Caco-2 (cell line): Measurements from ENCODE around the gene IDS. TPM values are rescaled to one million over a fixed set of nuclear protein-coding genes. Genes with fewer than 3 reads are reported as not detected.
A peak's percentile ranks its signal among the peaks of the same experiment; 100 is the strongest.
"Not testable (repeated sequence)": the region's sequence is repeated elsewhere in the genome, so short reads cannot be mapped to it uniquely, and the experiment has no call there.

Experiments
- BruUV-seq: library from RNA; stranded (reverse); fragments of 400-500 nt; replicated peaks from 2 replicates; lab custom pipeline; 2021; lab: Mats Ljungman, UMichigan
- CTCF ChIA-PET: fragments of 300-600 bp; sonication (Branson Sonifier 250); formaldehyde crosslinking; loops from one replicate; lab custom pipeline; 2022; ENCODE audit warnings: antibody characterized with exemption; lab: Charles Lee
- POLR2A ChIA-PET: fragments of 300-600 bp; sonication (Branson Sonifier 250); formaldehyde crosslinking; loops from one replicate; lab custom pipeline; 2022; ENCODE audit warnings: antibody characterized with exemption; lab: Charles Lee
- DNase-seq, 2 experiments: peaks; one replicate each; pipeline versions ENCODE4 v3.0.0 to v3.0.0-alpha.2; 2020 to 2022
- H3K27me3 ChIP-seq: replicated peaks from 2 replicates; pipeline ENCODE4 v1.6.0; 2011; ENCODE audit warnings: low read length; ENCODE audit not compliant: control insufficient read depth, insufficient read depth
- H3K36me3 ChIP-seq: 2 replicates; pipeline ENCODE4 v1.5.1; 2011; ENCODE audit warnings: low read length; ENCODE audit not compliant: control insufficient read depth, insufficient read depth
- H3K4me1 ChIP-seq: fragments of 250-450 bp; sonication (Bioruptor Pico); 2 replicates; pipeline ENCODE4 v1.5.1; 2020; ENCODE audit warnings: mild to moderate bottlenecking
- H3K4me3 ChIP-seq: 2 replicates; pipeline ENCODE4 v1.5.1; 2011; ENCODE audit warnings: low read depth, mild to moderate bottlenecking, control low read depth, low read length
- H3K9me3 ChIP-seq: fragments of 250-450 bp; sonication (Bioruptor Pico); 2 replicates; pipeline ENCODE4 v1.5.1; 2020; ENCODE audit warnings: mild to moderate bottlenecking, moderate library complexity
- H3K27ac Mint-ChIP-seq: one replicate; pipeline ENCODE4 v1.8.0; 2022; ENCODE audit warnings: mixed read lengths; ENCODE audit not compliant: unreplicated experiment
- H3K27me3 Mint-ChIP-seq: one replicate; pipeline ENCODE4 v1.8.0; 2022; ENCODE audit warnings: mixed read lengths; ENCODE audit not compliant: insufficient read depth, unreplicated experiment
- H3K36me3 Mint-ChIP-seq: one replicate; pipeline ENCODE4 v1.8.0; 2022; ENCODE audit warnings: mild to moderate bottlenecking, mixed read lengths; ENCODE audit not compliant: insufficient read depth, unreplicated experiment
- H3K4me1 Mint-ChIP-seq: one replicate; pipeline ENCODE4 v1.8.0; 2022; ENCODE audit warnings: low read depth, mixed read lengths; ENCODE audit not compliant: unreplicated experiment
- H3K4me3 Mint-ChIP-seq: one replicate; pipeline ENCODE4 v1.8.0; 2022; ENCODE audit warnings: mild to moderate bottlenecking, moderate library complexity, mixed read lengths; ENCODE audit not compliant: unreplicated experiment
- H3K9me3 Mint-ChIP-seq: one replicate; pipeline ENCODE4 v1.8.0; 2022; ENCODE audit warnings: mixed read lengths; ENCODE audit not compliant: unreplicated experiment
- CTCF ChIP-seq, 2 experiments: fragments of 200-600 bp in 1 of 2; IDR thresholded peaks; 1 replicate in 1 of 2; 2 replicates in 1 of 2; pipeline versions ENCODE4 v1.5.1 to v1.8.0; 2011 to 2022; ENCODE audit warnings: antibody characterized with exemption in 1 of 2, control low read depth in 1 of 2, inconsistent platforms in 1 of 2, low read depth in 1 of 2, low read length in 1 of 2, mild to moderate bottlenecking in 1 of 2, moderate library complexity in 1 of 2; ENCODE audit not compliant: insufficient read depth in 1 of 2, severe bottlenecking in 1 of 2, unreplicated experiment in 1 of 2
- intact Hi-C: fragments of 100-400 bp; cut with micrococcal nuclease; formaldehyde crosslinking; loops from one replicate; pipeline ENCODE4 v1.10.0; 2022; ENCODE audit not compliant: unreplicated experiment
- total RNA-seq: library from RNA; stranded (reverse); gene quantifications from 2 replicates; pipeline ENCODE4 v1.2.3, GENCODE V29; 2022

IDS gene
- total RNA-seq, 1 experiment from 2014 or later, result 35.1 TPM

GRCh38 chrX:149506349-149506748, 1.2 kb upstream of the IDS start:
- no peaks in the 10 kb centered on the region for H3K9me3 Mint-ChIP-seq
- no peak for DNase-seq
- Histone ChIP-seq H3K4me1 (peaks cover 12% of the 10 kb centered on the region), H3K9me3 (no peaks in the 10 kb centered on the region), H3K4me3 (no peak overlapping the region), H3K36me3 (no peaks in the 10 kb centered on the region), H3K27me3 (no peaks in the 10 kb centered on the region)
- H3K36me3 Mint-ChIP-seq, result peaks cover 13% of the 10 kb centered on the region
- H3K27me3 Mint-ChIP-seq, result no peaks in the 10 kb centered on the region
- ChIA-PET POLR2A (no interaction called here), CTCF (no interaction called here)
- H3K27ac Mint-ChIP-seq, result no peak overlapping the region
- H3K4me1 Mint-ChIP-seq, result peaks cover 16% of the 10 kb centered on the region
- no TSS peak for BruUV-seq
- no peak overlapping the region for H3K4me3 Mint-ChIP-seq
- intact Hi-C loops, result no loop called here
- no peak for TF ChIP-seq CTCF (IDR thresholded peaks at IDR 0.05; ENCODE audit: insufficient read depth in 1 of 2, low read depth in 1 of 2, low read length in 1 of 2, severe bottlenecking in 1 of 2, unreplicated experiment in 1 of 2)

- intact Hi-C loops, result no loop called here
- Histone ChIP-seq H3K27me3 (no peaks in the 10 kb centered on the region), H3K4me1 (peaks cover 6% of the 10 kb centered on the region), H3K36me3 (no peaks in the 10 kb centered on the region), H3K9me3 (no peaks in the 10 kb centered on the region), H3K4me3 (peak overlapping the region; percentile 39; the same call in 1 of the 2 replicates)
- H3K27ac Mint-ChIP-seq, result peak overlapping the region; percentile 21
- no peak for TF ChIP-seq CTCF (IDR thresholded peaks at IDR 0.05; ENCODE audit: insufficient read depth in 1 of 2, low read depth in 1 of 2, low read length in 1 of 2, severe bottlenecking in 1 of 2, unreplicated experiment in 1 of 2)
- peaks cover 13% of the 10 kb centered on the region for H3K4me1 Mint-ChIP-seq
- no peaks in the 10 kb centered on the region for H3K9me3 Mint-ChIP-seq
- BruUV-seq, result no TSS peak
- H3K27me3 Mint-ChIP-seq, result no peaks in the 10 kb centered on the region
- H3K36me3 Mint-ChIP-seq, result peaks cover 16% of the 10 kb centered on the region
- DNase-seq, result no peak
- ChIA-PET POLR2A (interaction anchor here (0.5 to 0.6 kb wide), 2 partner anchors 10 to 34 kb away, joined by 4 to 5 read pairs; no protein-coding TSS in a partner anchor), CTCF (interaction anchor here (1.3 kb wide), 1 partner anchor 34 kb away, joined by 7 read pairs; the partner anchor contains the start of gene EOLA1)
- peak overlapping the region; percentile 88 for H3K4me3 Mint-ChIP-seq
Observed at GRCh38 chrX:149505671-149506070, 565 bp upstream of the IDS start.

GRCh38 chrX:149504226-149504914, 736 bp downstream of the IDS start:
- H3K27me3 Mint-ChIP-seq, result no peaks in the 10 kb centered on the region
- intact Hi-C loops, result no loop called here
- BruUV-seq, result TSS peak; percentile 43
- peaks cover 6% of the 10 kb centered on the region for H3K4me1 Mint-ChIP-seq
- H3K4me1 ChIP-seq, result no peaks in the 10 kb centered on the region
- no peaks in the 10 kb centered on the region for H3K36me3 ChIP-seq
- peak overlapping the region; percentile 39 for H3K4me3 ChIP-seq
- DNase-seq, result peak in 1 of 2 experiments; percentile 19
- peaks cover 16% of the 10 kb centered on the region for H3K36me3 Mint-ChIP-seq
- ChIA-PET POLR2A (interaction anchor here (0.7 kb wide), 1 partner anchor 35 kb away, joined by 7 read pairs; the partner anchor contains the start of gene EOLA1), CTCF (interaction anchor here (0.6 to 1.3 kb wide), 2 partner anchors 36 to 377 kb away, joined by 3 to 7 read pairs; partner anchors contain the start of gene EOLA1)
- H3K4me3 Mint-ChIP-seq, result peak overlapping the region; percentile 88
- H3K27me3 ChIP-seq, result no peaks in the 10 kb centered on the region
- no peaks in the 10 kb centered on the region for H3K9me3 ChIP-seq
- peak overlapping the region; percentile 21 for H3K27ac Mint-ChIP-seq
- no peak for TF ChIP-seq CTCF (IDR thresholded peaks at IDR 0.05; ENCODE audit: insufficient read depth in 1 of 2, low read depth in 1 of 2, low read length in 1 of 2, severe bottlenecking in 1 of 2, unreplicated experiment in 1 of 2)
- no peaks in the 10 kb centered on the region for H3K9me3 Mint-ChIP-seq

- peak in 1 of 2 experiments; percentile 28 for DNase-seq
- H3K9me3 Mint-ChIP-seq, H3K4me3 Mint-ChIP-seq, CTCF ChIA-PET, H3K4me1 Mint-ChIP-seq, BruUV-seq, H3K4me1 ChIP-seq, POLR2A ChIA-PET, H3K27ac Mint-ChIP-seq, H3K27me3 ChIP-seq, H3K9me3 ChIP-seq, H3K36me3 ChIP-seq, H3K27me3 Mint-ChIP-seq, intact Hi-C loops, H3K4me3 ChIP-seq: not testable (repeated sequence)
- H3K36me3 Mint-ChIP-seq, result peaks cover 23% of the 10 kb centered on the region
Observed at GRCh38 chrX:149503446-149503845, 1.7 kb downstream of the IDS start.

GRCh38 chrX:149502923-149503322, 2.2 kb downstream of the IDS start:
- H3K9me3 Mint-ChIP-seq, H3K27me3 Mint-ChIP-seq, intact Hi-C loops, H3K27ac Mint-ChIP-seq, H3K4me3 ChIP-seq, CTCF ChIA-PET, H3K27me3 ChIP-seq, H3K4me3 Mint-ChIP-seq, POLR2A ChIA-PET, H3K36me3 ChIP-seq, H3K9me3 ChIP-seq, H3K4me1 Mint-ChIP-seq, H3K4me1 ChIP-seq, BruUV-seq, DNase-seq: not testable (repeated sequence)
- peaks cover 28% of the 10 kb centered on the region for H3K36me3 Mint-ChIP-seq
